Osteocyte (in vitro differentiated cells): Measurements from ENCODE around the gene ZNF800. TPM values are rescaled to one million over a fixed set of nuclear protein-coding genes. Genes with fewer than 3 reads are reported as not detected.

Source experiments
- DNase-seq: peaks from one replicate; pipeline ENCODE4 v3.0.0; 2021; ENCODE audit warnings: mixed read lengths; ENCODE audit not compliant: unreplicated experiment; ENCODE audit errors: extremely low spot score
- H3K27ac Mint-ChIP-seq: one replicate; pipeline ENCODE4 v1.8.0; 2021; ENCODE audit warnings: mild to moderate bottlenecking, mixed read lengths; ENCODE audit not compliant: unreplicated experiment
- H3K27me3 Mint-ChIP-seq: one replicate; pipeline ENCODE4 v1.8.0; 2021; ENCODE audit warnings: mixed read lengths; ENCODE audit not compliant: unreplicated experiment
- H3K36me3 Mint-ChIP-seq: one replicate; pipeline ENCODE4 v1.8.0; 2021; ENCODE audit warnings: mixed read lengths; ENCODE audit not compliant: unreplicated experiment
- H3K4me1 Mint-ChIP-seq: one replicate; pipeline ENCODE4 v1.8.0; 2021; ENCODE audit warnings: mixed read lengths; ENCODE audit not compliant: unreplicated experiment
- H3K4me3 Mint-ChIP-seq: one replicate; pipeline ENCODE4 v1.8.0; 2021; ENCODE audit warnings: mild to moderate bottlenecking, moderate library complexity, mixed read lengths; ENCODE audit not compliant: unreplicated experiment
- H3K9me3 Mint-ChIP-seq: one replicate; pipeline ENCODE4 v1.8.0; 2021; ENCODE audit warnings: mixed read lengths; ENCODE audit not compliant: unreplicated experiment
- CTCF ChIP-seq: fragments of 200-600 bp; sonication (generic); IDR thresholded peaks from 2 replicates; pipeline ENCODE4 v1.5.0; 2021; ENCODE audit warnings: antibody characterized with exemption, mild to moderate bottlenecking, moderate library complexity
- total RNA-seq: library from RNA; stranded (reverse); gene quantifications from 2 replicates; pipeline ENCODE4 v1.2.1, GENCODE V29; 2021

Gene ZNF800
- total RNA-seq, 1 donor from 2014 or later = 27.7 TPM

DNA sequence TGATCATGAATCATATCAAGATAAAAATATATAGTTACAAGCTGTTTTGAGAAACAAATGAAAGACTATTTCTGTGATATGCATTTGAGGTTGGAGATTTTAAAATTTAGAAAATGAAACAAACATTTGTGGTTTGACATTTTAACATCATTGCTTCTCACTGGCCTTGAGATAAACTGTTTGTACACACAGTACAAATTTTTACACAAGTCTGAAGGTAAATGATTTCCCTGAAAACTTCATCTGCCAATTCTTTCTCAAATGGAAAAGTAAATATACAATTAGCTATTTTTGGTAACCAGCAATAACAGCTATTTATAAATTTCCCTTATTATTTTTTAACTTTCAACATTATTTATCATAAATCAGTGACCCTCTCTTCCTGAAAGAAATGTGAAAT is 38.6 kb downstream of the ZNF800 start:
- no peaks in the 10 kb centered on the region for H3K9me3 Mint-ChIP-seq
- no peak for TF ChIP-seq CTCF
- no peak overlapping the region for H3K4me3 Mint-ChIP-seq
- H3K4me1 Mint-ChIP-seq = no peaks in the 10 kb centered on the region
- no peak for DNase-seq
- peaks cover 15% of the 10 kb centered on the region for H3K36me3 Mint-ChIP-seq
- no peak overlapping the region for H3K27ac Mint-ChIP-seq
- H3K27me3 Mint-ChIP-seq = no peaks in the 10 kb centered on the region

DNA sequence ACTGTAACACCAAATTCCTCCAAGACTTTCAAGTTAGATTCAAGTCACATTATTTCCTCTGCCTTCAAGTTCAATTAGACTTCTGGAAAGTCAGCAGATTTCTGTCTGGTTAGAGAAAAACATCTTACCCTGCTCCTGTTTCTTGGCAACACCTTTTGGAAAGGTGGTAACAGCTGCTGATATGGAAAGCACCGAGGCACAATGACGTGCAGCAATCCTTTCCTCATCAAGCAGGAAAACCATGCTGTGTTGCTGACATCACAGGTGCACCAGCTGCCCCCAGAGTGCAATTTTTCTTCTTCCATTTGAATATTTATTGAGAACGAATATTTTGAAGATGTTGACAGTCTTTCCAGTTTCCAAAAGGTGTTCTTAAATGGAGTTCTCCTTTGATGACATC is 41.9 kb downstream of the ZNF800 start:
- peaks cover 10% of the 10 kb centered on the region for H3K36me3 Mint-ChIP-seq
- no peak overlapping the region for H3K4me3 Mint-ChIP-seq
- H3K27ac Mint-ChIP-seq = no peak overlapping the region
- H3K27me3 Mint-ChIP-seq = peaks cover 8% of the 10 kb centered on the region
- no peaks in the 10 kb centered on the region for H3K9me3 Mint-ChIP-seq
- TF ChIP-seq CTCF = no peak
- no peak for DNase-seq
- peaks cover 6% of the 10 kb centered on the region for H3K4me1 Mint-ChIP-seq

DNA sequence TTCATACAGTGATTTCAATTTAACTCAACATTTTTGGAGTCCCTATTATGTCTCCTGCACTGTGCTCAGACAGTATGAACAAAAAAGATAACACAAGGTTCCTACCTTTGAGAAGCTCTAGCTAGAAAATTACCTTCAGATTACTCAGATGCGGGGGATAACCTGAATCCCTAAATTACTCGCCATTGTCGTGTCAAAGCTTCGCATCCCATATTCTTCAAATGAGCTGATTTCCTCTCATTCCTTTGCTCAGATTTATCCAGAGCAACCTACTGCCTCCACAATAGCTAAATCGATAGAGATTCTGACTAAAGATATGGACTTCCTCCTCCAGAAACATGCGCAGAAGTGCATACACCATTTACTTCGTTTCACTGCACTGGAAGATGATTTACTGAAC is 42.6 kb downstream of the ZNF800 start:
- Mint-ChIP-seq H3K27ac (no peak overlapping the region), H3K9me3 (no peaks in the 10 kb centered on the region), H3K27me3 (peaks cover 8% of the 10 kb centered on the region), H3K4me3 (no peak overlapping the region), H3K4me1 (peaks cover 6% of the 10 kb centered on the region), H3K36me3 (peaks cover 10% of the 10 kb centered on the region)
- DNase-seq = no peak
- TF ChIP-seq CTCF = no peak

DNA sequence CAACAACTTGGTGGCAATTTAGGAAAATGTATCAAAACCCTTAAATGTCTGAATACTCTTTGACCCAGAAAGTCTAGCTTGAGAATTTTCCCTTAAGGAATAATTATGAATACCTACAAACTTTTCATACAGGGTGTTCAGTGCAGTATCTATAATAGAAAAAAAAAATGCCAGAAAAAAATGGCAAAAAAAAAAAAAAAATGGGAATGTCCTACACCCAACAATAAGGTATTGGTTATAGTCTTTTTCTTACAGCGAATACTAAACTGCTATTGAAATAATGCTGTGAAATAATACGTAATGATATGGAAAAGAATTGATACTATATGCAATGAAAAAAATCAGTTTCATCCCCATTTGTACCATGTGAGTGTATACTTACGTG is 44.3 kb downstream of the ZNF800 start:
- no peak for DNase-seq
- Mint-ChIP-seq H3K36me3 (peaks cover 10% of the 10 kb centered on the region), H3K4me1 (peaks cover 6% of the 10 kb centered on the region), H3K27me3 (peaks cover 8% of the 10 kb centered on the region), H3K9me3 (peaks cover 4% of the 10 kb centered on the region), H3K4me3 (peak overlapping the region; percentile 67), H3K27ac (no peak overlapping the region)
- no peak for TF ChIP-seq CTCF

DNA sequence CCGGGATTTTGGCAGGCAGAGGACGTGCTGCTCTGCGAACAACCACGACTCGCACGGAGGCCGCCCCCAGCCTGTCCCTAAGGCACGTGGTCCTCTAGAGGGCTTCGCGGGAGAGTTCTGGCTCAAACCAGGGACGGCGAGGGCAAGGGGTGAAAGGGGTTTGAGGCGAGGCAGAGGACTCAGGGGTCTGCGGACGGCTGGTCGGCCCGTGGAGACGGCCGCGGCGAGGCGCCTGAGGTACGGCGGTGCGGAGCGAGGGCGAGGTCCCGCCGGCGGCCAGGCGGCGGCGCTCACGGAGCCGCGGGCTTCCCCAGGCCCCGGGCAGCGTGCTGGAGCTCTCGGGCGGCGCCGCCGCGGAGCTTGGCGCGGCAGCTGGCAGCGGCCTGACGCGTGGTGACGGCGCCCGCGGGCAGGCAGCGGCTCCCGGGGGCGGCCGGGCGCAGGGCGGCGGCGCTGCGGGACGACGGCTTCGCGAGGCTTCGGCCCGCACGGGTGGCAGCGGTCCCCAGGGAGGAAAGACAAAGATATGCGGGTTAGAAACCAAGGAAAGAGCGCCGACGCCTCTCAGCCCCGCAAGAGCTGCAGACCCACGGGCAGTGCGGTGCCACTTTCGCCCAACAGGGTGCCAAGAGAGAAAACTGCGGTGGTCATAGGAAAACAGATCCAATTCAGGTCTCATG is 44.8 kb downstream of the ZNF800 start:
- peaks cover 10% of the 10 kb centered on the region for H3K36me3 Mint-ChIP-seq
- peaks cover 6% of the 10 kb centered on the region for H3K4me1 Mint-ChIP-seq
- DNase-seq = peak; percentile 90
- TF ChIP-seq CTCF = peak; percentile 65
- no peak overlapping the region for H3K27ac Mint-ChIP-seq
- H3K9me3 Mint-ChIP-seq = peaks cover 4% of the 10 kb centered on the region
- H3K4me3 Mint-ChIP-seq = peak overlapping the region; percentile 67
- H3K27me3 Mint-ChIP-seq = peaks cover 8% of the 10 kb centered on the region
